OCI-LY1 (cell line): ENCODE data around the gene ZNF683.

Source experiments
- H2AFZ ChIP-seq: fragments of 200-600 bp; sonication (generic), shearing (Covaris generic); 2 replicates; pipeline ENCODE4 v1.6.0; 2014; ENCODE audit warnings: antibody characterized with exemption, mild to moderate bottlenecking, low read length
- H3F3A ChIP-seq: fragments of 200-600 bp; sonication (generic), shearing (Covaris generic); 2 replicates; pipeline ENCODE4 v1.6.0; 2014; ENCODE audit warnings: mild to moderate bottlenecking, antibody characterized with exemption, low read length, moderate library complexity; ENCODE audit not compliant: insufficient read depth
- H3K27ac ChIP-seq: fragments of 200-600 bp; sonication (generic); 2 replicates; pipeline ENCODE4 v1.5.1; 2014; ENCODE audit warnings: low read length, mixed run types, mild to moderate bottlenecking, low read depth; ENCODE audit not compliant: poor library complexity, severe bottlenecking
- H3K27me3 ChIP-seq: fragments of 200-600 bp; sonication (generic); 2 replicates; pipeline ENCODE4 v1.6.0; 2014; ENCODE audit warnings: antibody characterized with exemption, mild to moderate bottlenecking, low read length, moderate library complexity; ENCODE audit not compliant: insufficient read depth
- H3K36me3 ChIP-seq: fragments of 200-600 bp; sonication (generic); 2 replicates; pipeline ENCODE4 v1.6.1; 2014; ENCODE audit warnings: mild to moderate bottlenecking, antibody characterized with exemption, low read length, moderate library complexity, mixed read lengths; ENCODE audit not compliant: insufficient read depth
- H3K4me1 ChIP-seq: fragments of 200-600 bp; sonication (generic); 2 replicates; pipeline ENCODE4 v1.5.1; 2014; ENCODE audit warnings: mild to moderate bottlenecking, low read length, moderate library complexity; ENCODE audit not compliant: insufficient read depth, severe bottlenecking
- H3K4me2 ChIP-seq: fragments of 200-600 bp; sonication (generic), shearing (Covaris generic); 2 replicates; pipeline ENCODE4 v1.6.1; 2014; ENCODE audit warnings: low read length
- H3K4me3 ChIP-seq: fragments of 200-600 bp; sonication (generic); 2 replicates; pipeline ENCODE4 v1.5.1; 2014; ENCODE audit warnings: low read length, low read depth, mild to moderate bottlenecking, mixed read lengths; ENCODE audit not compliant: poor library complexity, severe bottlenecking
- H3K79me2 ChIP-seq: fragments of 200-600 bp; shearing (Covaris generic); 2 replicates; pipeline ENCODE4 v1.6.1; 2016; ENCODE audit warnings: mixed run types, low read length, mixed read lengths; ENCODE audit not compliant: insufficient read depth
- H3K9ac ChIP-seq: fragments of 200-600 bp; sonication (generic), shearing (Covaris generic); 2 replicates; pipeline ENCODE4 v1.6.1; 2014; ENCODE audit warnings: mild to moderate bottlenecking, low read length, mixed read lengths
- H3K9me2 ChIP-seq: fragments of 200-600 bp; sonication (generic), shearing (Covaris generic); 2 replicates; pipeline ENCODE4 v1.6.1; 2014; ENCODE audit warnings: low read depth, mild to moderate bottlenecking, low read length, mixed read lengths
- H3K9me3 ChIP-seq: fragments of 200-600 bp; shearing (Covaris generic); 2 replicates; pipeline ENCODE4 v1.6.1; 2014; ENCODE audit warnings: low read length, mixed read lengths
- H4K20me1 ChIP-seq: fragments of 200-600 bp; sonication (generic), shearing (Covaris generic); 2 replicates; pipeline ENCODE4 v1.6.0; 2016; ENCODE audit warnings: mild to moderate bottlenecking, low read length; ENCODE audit not compliant: insufficient read depth
- EZH2 ChIP-seq: fragments of 200-600 bp; sonication (generic), shearing (Covaris generic); IDR thresholded peaks from 2 replicates; pipeline ENCODE4 v1.8.0; 2017; ENCODE audit warnings: borderline replicate concordance, mixed run types, mild to moderate bottlenecking, antibody characterized with exemption, low read length, moderate library complexity, mixed read lengths
- TF ChIP-seq, protein P1 (sequence below): fragments of 200-600 bp; sonication (generic), shearing (Covaris generic); IDR thresholded peaks from 2 replicates; pipeline ENCODE4 v1.5.1; 2017; ENCODE audit warnings: mild to moderate bottlenecking, antibody characterized with exemption, low read length, moderate library complexity, mixed read lengths

Gene ZNF683

DNA sequence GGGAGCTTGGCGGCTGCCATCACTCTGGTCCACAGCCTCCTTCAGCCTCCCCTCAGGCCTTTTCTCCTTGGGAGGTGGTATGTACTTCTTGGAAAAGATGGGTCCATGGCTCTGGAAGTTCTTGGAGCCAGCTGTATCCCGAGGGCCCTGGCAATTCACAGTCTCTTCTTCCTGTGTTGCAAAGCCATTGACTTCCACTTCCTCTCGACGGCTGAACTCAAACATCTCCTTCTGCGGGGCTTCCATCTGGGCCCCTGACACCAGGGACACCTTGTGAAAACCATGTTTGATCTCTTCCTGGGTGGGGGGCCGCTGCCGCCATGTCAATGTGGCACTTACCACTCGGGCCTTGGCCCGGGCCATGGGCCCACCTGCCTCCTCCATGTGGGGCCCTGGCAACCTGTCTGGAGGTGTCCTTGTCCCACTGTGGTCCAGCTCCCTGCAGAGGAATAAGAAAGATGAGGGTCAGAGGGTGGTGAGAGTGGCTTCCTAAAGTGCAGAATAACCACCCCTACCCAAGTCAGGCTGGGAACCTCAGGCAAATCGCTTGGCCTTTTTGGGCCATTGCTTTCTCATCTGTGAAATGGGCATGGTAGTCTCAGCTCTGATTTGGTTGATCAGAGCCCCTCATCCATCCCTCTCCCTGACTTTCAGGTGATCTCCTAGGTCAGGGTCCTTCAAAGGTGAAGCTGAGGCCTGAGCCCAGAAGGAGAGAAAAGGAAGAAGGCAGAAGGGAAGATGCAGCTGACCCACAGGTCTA is 26.1 kb downstream of the ZNF683 start:
- Histone ChIP-seq H3K27ac (no peak overlapping the region), H3K79me2 (no peaks in the 10 kb centered on the region)

GRCh38 chr1:26345718-26346117 is 26.8 kb downstream of the ZNF683 start:
- H3K9me2 ChIP-seq: no peaks in the 10 kb centered on the region
- TF ChIP-seq, protein P1, sequence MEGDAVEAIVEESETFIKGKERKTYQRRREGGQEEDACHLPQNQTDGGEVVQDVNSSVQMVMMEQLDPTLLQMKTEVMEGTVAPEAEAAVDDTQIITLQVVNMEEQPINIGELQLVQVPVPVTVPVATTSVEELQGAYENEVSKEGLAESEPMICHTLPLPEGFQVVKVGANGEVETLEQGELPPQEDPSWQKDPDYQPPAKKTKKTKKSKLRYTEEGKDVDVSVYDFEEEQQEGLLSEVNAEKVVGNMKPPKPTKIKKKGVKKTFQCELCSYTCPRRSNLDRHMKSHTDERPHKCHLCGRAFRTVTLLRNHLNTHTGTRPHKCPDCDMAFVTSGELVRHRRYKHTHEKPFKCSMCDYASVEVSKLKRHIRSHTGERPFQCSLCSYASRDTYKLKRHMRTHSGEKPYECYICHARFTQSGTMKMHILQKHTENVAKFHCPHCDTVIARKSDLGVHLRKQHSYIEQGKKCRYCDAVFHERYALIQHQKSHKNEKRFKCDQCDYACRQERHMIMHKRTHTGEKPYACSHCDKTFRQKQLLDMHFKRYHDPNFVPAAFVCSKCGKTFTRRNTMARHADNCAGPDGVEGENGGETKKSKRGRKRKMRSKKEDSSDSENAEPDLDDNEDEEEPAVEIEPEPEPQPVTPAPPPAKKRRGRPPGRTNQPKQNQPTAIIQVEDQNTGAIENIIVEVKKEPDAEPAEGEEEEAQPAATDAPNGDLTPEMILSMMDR: no peak
- TF ChIP-seq EZH2: no peak
- H3K79me2 ChIP-seq: no peaks in the 10 kb centered on the region
- no peaks in the 10 kb centered on the region for H4K20me1 ChIP-seq
- no peak overlapping the region for H3K9ac ChIP-seq
- H2AFZ ChIP-seq: no peak overlapping the region
- no peak overlapping the region for H3K27ac ChIP-seq
- no peaks in the 10 kb centered on the region for H3F3A ChIP-seq
- no peaks in the 10 kb centered on the region for H3K27me3 ChIP-seq
- no peaks in the 10 kb centered on the region for H3K9me3 ChIP-seq
- no peak overlapping the region for H3K4me2 ChIP-seq
- no peaks in the 10 kb centered on the region for H3K36me3 ChIP-seq
- no peak overlapping the region for H3K4me3 ChIP-seq
- no peaks in the 10 kb centered on the region for H3K4me1 ChIP-seq

More for the DNA sequence above, 26.1 kb downstream of the ZNF683 start:
- Histone ChIP-seq H3K9me3 (no peaks in the 10 kb centered on the region), H4K20me1 (no peaks in the 10 kb centered on the region), H3K4me3 (no peak overlapping the region), H3K9ac (no peak overlapping the region), H3F3A (no peaks in the 10 kb centered on the region), H2AFZ (no peak overlapping the region), H3K36me3 (no peaks in the 10 kb centered on the region), H3K27me3 (no peaks in the 10 kb centered on the region), H3K4me1 (no peaks in the 10 kb centered on the region), H3K4me2 (no peak overlapping the region), H3K9me2 (no peaks in the 10 kb centered on the region)
- TF ChIP-seq EZH2: no peak
- TF ChIP-seq, protein P1: no peak

DNA sequence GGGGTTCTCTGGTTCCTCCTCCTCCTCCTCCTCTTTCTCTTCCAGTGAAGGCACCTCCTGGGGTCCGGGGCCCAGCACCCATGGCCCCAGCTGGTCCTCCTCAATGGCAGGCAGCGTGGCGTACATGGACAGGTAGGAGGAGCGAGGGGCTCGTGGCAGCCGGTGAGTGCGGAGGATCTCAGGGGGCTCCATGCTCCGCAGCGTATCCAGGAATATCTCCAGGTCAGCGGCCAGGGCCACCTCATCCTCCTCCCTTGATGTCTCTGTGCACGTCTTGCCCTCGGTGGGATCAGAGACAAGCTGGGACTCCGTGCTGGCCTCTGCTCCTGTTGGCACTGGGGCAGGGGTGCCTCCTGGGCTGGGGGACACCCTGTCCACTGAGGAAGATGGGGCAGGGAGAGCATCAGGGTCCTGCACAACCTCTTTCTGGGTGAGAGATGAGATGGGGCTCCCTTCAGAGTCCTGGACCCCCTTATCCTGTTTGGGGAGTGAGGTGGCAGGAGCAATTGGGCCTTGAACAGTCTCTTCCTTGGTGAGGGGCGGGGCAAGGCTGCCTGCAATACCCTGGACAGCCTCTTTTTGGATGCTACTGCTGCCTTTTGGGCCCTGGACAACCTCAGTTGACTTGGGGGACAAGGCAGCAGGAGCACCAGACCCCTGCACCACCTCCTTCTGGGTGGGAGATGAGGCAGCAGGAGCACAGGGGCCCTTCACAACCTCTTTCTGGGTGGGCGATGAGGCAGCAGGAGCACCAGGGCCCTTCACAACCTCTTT is 28.2 kb downstream of the ZNF683 start:
- Histone ChIP-seq H3K9ac (no peak overlapping the region), H3K27ac (no peak overlapping the region), H3K27me3 (no peaks in the 10 kb centered on the region), H3K79me2 (no peaks in the 10 kb centered on the region), H3K9me3 (no peaks in the 10 kb centered on the region), H4K20me1 (no peaks in the 10 kb centered on the region), H3K36me3 (no peaks in the 10 kb centered on the region), H3K4me1 (no peaks in the 10 kb centered on the region), H3K9me2 (no peaks in the 10 kb centered on the region), H3F3A (no peaks in the 10 kb centered on the region), H3K4me2 (no peak overlapping the region), H2AFZ (no peak overlapping the region), H3K4me3 (no peak overlapping the region)
- TF ChIP-seq, protein P1: no peak
- TF ChIP-seq EZH2: no peak
